Stimulated activated naive CD4-positive, alpha-beta T cell treated with Interleukin-2 at 50 U/mL for 16 hours (primary cell): ENCODE results near the gene C1orf35.

ENCODE experiments used
- DNase-seq: peaks from one replicate; lab custom pipeline; 2025; lab: John Stamatoyannopoulos, UW

Gene C1orf35

DNA sequence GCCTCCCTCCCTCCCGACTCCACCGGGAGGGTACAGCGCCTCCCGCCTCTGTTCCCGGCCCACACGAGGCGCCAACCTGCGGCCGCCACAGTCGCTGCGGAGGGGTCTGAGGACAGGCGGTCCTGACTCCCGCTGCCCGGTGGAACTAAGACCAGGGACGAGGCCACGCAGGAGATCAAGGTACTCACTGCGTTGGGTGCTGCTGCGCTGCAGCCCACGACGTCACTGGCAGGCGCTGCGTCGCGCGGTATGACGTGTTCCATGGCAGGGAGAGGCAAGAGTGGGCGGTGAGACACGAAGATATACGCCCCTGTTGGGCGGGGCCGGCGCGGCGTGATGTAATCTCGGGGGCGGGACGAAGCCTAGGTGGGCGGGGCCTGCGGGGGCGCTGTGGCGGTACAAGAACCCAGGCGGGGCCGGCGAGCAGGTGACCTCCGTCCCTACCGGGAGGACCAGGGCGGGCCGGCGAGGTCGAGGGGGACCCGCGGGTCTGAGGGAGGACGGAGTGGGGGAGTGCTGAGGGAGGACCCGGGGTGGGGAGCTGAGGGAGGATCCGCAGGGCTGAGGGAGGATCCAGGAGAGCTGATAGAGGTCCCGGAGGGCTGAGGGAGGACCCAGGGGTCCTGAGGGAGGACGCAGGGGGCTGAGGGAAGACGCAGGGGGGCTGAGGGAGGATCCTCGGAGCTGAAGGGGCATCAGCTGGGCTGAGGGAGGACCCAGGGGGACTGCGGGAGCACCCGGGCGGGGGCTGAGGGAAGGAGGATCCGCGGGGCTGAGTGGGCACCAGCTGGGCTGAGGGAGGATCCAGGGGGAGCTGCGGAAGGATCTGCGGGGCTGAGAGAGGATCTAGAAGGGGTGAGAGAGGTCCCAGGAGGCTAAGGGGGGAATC, 6.2 kb upstream of the C1orf35 start, which contains the start of gene MRPL55:
TSS of gene MRPL55 (minus strand) at position 227 of the 889 bp plus-strand sequence. CDS start 1,039 bp downstream, outside the sequence.
- DNase-seq = peak; percentile 96

DNA sequence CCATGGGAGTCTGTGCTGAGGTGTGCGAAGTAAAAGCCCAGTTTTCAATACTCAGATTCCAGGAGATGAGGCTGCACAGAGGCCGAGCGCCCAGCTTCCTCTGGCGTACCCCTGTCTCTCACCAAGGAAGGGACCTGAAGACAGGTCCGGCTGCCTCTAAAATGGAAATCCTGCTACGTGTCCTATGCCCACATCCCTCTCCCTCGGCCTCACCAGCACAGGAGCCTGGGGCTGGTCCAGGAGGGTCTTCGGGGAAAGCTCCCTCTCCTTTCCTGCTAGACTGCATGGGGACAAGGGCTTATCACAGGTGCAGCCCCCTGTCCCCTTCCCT, 5.6 kb upstream of the C1orf35 start:
- no peak for DNase-seq

DNA sequence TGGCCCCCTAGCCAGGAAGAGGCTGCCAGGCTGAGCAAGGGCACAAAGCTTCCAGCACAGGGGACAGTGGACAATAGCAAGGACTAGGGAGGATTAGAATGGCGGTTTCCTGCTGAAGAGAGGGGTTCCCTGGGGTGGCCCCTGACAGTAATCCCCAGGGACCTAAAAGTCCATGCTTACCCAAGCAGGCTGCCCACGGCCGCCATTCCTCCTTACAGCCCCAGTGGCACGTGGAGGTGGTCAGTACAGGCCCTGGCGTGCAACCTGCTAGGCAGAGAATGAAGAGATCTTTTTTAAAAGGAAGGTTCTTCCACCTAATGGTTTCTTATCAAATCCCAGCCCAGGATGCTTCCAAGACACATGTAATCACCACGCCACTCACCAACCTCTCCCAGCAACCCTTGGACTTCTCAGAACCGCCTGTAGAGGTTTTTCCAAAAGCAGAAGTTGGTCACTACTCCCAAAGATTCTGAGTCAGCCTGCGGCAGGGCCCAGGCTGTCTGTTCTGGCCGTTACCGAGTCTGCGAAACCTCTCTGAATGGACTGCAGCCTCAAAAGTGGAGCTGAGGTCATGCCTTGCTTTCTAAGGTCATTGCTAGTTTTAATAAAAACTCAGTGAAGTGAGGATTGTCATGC, 5.0 kb upstream of the C1orf35 start:
- no peak for DNase-seq

DNA sequence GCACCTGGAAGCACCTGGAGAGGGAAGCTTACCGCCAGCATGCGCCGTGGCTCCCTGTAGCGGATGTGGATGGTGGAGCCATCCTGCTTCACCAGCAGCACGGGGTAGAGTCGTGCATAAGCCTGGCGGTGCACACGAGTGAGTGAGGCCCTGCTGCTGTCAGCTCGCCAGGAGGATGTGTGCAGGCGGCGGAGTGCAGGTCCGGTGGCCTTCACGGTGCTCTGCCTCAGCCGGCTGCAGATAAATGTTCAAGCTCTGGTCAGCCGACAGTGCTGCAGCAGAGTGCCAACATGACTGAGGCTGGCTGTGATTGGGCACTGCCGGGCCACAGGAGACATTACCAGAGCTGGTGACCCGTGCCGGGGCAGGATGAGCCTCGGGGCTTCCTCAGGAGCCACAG, 4.5 kb upstream of the C1orf35 start:
- no peak for DNase-seq

DNA sequence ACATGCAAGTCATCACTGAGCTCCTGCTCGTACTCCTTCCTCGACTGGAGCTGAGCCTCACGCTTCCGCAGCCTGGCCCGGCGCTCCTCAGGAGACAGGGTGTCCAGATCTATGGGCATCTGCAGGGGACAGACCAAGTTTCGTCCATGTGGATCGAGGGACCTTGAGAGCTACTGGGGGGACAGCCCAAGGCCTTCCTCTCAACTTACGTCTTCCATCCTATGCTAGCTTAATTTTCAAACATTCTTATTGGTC, 3.6 kb upstream of the C1orf35 start:
- no peak for DNase-seq

DNA sequence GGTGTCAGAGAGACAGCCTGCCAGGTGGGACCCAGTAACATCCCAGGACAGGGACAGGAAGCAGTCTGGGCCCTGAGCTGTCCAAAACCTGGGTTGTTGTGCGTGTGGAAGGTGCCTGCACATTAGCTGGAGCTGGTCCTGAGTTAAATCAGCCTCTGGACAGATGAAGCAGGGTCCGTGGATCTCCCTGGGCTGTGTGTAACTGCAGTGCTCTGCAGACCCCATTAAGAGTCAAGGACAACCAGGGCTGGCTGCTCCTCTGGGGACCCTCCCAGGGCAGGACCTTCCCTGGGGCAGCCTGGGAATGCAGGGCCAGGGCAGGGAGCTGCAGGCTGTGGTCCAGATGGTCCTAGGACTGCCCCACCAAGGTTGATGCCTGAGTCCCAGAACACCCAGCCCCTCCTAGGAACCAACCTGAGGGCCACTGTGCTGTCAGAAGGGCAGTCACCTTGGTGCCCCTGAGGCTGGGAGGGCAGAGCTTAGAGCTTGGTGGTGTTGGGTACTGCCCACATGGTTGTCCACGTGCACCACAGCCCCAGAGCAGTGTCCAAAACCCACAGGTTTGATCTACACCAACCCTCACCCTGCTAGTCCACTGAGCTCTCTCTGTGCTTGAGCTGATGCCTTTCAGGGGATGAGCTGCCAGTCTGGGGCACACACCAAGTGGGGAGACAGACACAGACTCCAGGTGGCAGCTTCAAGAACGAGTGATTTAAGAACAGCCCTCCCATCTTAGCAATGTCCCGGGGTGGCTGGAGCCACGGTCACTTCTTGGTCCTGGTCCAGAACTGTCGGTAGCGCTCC, 3.1 kb upstream of the C1orf35 start:
- DNase-seq = no peak

DNA sequence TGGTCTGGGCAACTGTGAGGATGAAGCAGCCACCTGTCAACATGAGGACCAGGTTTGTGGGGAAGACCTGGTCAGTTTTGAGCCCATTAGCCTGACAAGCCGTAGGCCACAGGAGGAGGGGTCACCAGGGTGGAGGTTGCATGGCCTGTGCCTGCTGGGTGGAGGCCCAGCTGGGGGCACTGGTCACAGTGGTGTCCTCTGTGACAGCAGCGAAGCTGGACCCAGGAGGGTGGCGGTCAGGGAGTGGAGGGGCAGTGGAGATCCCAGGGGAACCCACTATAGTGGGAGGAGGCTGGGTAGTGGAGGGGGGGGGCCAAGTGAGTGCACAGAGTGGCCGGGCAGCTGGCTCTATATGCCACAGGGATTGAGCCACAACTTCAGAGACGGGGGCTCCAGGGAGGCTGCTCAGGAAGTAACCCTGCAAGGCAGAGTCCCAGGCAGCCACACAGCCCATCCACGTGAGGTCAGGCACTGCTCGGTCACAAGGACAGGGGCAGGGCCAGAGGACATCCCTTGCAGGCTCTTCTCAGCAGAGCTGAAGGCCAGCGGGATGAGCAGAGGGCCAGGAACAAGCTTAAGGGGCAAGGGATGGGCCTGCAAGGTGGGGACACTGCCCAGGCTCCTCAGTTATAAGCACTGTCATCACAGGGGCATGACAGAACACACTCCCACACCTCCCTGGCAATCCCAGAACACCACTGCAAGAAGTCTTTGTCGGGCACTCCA, 2.3 kb upstream of the C1orf35 start:
- no peak for DNase-seq

DNA sequence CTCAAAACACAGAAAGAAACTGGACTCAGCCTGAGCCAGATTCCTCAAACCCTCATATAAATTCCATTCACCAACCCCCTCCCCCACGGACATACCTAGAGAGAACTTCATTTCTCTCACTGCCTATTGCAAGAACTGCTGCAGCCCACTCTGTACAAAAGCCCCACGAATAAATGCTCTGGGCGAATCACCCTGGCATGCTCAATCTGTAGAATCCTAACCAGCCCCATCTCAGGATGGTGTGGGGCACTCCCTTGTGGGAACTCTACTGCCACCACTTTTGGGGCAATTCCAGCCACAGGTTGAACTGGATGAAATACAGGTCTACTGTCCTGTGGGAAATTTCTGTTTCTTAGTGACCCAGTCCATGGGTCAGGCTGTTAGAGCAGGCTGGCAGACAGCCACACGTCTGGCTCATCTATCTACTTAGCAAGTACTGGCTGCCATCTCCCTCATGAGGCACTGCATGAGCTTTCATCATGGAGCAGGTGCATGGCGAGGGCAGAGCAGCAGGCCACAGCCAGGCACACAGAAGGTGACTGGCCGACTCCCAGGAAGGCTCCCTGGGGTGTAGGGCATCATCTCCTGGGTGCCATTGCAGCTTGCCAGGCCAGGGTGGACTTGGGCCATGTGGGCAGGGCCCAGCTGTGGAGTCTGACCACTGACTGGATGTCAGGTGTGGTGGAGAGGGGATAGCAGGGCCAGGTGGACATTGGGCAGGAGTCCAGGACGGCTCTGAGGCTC, 1.6 kb upstream of the C1orf35 start:
- no peak for DNase-seq

DNA sequence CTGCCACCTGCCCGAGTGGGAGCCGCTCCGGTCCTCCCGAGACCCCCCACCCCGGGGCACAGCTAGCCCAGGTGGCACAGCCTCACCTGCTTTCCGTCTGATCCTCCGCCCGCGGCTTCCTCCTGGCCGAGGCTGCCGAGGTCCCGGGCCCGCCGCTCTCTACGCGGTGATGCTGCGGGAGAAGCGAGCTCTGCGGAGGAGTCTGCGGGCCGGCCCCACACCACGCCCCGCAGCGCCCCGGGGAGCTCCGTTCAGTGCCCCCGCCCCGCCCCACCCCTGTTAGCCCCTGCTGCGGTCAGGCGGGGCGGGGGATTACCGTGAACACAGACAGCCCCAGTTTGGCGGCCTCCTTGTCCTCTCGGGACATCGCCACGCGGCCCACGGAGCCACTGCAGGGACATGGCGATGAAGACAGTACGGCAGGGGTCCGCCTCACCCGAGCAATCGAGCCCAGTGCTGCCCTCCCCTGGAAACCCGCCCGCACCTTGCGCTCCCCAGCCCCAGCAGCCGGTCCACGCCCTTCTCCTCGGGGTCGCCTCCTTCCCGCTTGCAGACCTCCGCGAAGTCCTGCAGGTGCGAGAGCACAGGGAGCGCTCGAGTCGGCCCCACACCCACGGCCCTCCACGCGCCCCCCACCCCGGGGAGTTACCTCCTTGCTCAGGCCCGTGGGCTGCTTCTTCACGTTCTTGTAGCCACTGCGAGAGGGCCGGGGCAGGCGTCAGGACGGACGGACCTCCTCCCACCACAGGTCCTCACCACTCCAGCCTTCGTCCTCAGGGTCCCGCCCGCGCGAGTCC, 933 bp downstream of the C1orf35 start:
- peak; percentile 58 for DNase-seq

DNA sequence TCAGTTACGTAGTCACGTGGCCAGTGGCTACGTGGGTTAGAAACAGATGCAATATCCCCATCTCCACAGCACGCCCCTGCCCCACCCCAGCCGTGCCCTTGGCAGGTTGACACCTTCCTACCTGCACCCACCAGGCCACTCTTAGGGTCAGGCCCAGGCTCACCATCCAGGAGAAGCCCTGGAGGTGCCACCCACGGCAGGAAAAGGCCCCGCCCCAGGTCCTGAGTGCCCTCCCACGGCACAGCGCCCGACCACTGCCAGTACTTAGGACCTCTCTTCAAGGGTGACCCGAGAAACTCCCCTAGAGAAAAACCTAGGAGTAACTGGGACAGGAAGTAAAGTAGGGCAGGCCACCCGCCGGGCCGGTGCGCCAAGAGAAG, 1.5 kb downstream of the C1orf35 start:
- DNase-seq = no peak

DNA sequence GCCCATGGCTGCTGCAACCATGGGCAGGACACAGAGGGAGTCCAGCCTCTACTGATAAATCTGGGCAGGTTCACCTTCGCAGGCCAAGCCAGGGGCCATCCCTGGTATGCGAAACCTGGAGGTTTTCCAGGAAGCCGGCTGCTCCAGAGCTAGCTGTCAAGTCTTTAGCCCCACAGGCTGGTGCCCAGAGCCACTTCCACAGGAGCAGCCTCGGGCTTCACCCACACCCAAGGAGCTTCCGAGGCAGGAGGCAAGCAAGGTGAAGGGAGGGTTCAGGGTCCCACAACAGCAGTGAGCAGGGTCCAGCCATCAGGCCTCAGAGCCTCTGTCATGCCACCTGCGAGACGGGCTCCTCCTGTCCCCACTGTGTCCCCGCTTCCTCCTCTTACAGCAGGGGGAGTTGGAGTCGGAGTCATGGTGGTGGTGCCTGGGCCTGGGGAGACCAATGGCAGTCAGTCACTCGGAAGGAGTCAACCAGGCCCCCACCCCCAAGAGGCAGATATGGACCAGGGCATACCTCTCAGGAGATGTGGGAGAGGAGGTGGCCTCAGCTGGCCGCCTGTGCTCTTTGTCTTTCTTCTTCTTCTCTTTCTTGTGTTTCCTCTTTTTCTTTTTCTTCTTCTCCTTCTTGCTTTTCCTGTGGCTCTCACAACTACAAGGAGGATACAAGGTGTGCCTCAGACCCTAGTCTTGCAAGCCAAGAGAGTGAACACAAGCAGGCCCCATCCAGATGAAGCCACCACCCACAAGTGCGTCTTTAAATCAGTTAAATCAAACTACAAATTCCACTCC, 2.1 kb downstream of the C1orf35 start:
- no peak for DNase-seq

DNA sequence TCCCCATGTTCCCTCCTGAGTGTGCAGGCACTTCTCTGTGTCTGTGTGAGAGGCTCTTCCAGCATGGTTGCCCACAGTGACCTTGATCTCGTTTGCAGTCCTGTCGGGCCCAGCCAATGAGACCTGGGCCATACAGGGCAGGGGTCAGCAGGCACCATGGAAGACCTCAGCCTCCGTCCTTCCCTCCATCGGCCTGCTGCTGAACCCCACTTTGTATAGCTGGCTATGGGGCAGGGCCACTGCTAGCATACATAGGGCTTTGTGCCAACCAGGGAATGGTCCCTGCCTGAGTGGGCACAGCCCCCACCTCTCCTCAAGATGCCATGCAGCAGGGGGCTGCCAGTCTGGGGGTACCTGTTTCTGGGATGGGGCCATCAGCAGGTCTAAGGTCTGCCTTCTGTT, 3.8 kb downstream of the C1orf35 start:
- DNase-seq = no peak

DNA sequence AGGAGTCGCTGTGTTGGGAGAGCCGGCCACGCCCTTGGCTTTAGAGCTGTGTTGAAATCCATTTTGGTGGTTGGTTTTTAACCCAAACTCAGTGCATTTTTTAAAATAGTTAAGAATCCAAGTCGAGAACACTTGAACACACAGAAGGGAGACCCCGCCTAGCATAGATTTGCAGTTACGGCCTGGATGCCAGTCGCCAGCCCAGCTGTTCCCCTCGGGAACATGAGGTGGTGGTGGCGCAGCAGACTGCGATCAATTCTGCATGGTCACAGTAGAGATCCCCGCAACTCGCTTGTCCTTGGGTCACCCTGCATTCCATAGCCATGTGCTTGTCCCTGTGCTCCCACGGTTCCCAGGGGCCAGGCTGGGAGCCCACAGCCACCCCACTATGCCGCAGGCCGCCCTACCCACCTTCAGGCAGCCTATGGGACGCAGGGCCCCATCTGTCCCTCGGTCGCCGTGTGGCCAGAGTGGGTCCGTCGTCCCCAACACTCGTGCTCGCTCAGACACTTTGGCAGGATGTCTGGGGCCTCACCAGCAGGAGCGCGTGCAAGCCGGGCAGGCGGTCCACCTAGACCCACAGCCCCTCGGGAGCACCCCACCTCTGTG, 4.7 kb downstream of the C1orf35 start:
- no peak for DNase-seq

DNA sequence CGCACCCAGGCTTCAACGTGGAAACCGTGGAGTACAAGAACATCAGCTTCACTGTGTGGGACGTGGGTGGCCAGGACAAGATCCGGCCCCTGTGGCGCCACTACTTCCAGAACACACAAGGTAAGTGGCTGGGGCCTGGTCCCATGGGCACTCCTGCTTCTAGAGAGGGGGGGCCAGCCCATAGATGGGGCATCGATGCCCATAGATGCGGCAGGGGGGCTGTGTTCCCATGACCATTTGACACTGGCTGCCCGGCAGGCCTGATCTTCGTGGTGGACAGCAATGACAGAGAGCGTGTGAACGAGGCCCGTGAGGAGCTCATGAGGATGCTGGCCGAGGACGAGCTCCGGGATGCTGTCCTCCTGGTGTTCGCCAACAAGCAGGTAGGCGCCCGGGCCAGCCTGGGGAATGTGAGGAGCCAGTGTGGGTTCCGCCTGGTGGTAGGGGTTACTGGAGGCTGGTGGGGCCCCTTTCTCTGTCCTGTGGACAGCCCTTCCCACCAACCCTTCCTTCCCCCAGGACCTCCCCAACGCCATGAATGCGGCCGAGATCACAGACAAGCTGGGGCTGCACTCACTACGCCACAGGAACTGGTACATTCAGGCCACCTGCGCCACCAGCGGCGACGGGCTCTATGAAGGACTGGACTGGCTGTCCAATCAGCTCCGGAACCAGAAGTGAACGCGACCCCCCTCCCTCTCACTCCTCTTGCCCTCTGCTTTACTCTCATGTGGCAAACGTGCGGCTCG, 5.6 kb downstream of the C1orf35 start:
- no peak for DNase-seq

DNA sequence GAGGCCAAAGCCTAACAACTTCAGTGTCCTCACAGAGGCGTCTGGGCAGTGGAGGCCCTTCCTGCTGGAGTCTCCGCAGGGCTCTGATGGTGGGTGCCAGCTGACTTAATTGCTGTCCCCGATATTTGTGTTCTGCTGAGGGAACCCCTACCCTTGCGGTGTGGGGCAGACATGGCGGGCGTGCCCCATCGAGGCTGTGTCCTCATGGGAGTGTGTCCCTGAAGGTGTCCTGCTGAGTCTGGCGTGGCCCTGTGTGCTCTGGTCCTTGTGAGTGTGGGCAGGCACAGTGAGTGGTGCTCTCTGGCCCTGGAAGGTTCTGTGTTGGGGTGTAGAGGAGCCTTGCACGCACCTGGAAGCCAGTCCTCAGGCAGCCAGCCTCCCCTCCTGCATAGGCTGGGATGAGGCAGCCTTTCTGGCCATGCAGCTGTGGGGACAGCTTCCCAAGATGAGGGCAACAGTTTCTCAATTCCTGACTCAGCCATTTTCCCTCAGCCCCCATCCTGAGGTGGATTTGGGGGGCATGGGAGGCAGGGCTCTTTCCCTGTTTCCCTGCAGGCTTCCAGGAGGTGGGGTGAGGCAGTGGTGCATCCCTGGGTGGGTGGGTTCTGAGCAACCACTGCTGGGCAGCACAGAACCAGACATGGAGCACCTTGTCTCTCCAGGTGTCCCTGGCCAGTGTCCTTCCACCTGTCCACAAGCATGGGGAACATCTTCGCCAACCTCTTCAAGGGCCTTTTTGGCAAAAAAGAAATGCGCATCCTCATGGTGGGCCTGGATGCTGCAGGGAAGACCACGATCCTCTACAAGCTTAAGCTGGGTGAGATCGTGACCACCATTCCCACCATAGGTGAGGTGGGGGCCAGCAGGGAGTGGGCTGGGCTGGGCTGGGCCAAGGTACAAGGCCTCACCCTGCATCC, 6.5 kb downstream of the C1orf35 start:
- DNase-seq = no peak

DNA sequence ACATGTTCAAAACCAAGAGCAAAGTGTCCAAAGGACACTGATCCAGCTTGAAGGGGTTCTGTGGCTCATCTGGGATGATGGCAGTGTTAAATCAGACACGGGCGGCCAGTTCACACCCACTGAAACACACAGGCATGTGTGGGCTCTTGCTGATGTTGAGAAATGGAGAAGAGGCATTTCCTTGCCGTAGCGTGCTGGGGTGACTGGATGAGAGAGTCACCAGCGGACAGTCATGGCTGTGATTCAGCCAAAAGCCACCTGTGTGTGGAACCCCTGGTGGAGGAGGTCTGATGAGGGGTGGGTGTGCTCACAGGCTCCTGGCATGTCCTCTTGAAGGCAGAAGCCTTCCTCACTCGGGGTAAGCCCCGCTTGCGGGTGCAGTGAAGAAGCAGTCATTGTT, 7.2 kb downstream of the C1orf35 start:
- DNase-seq = no peak

DNA sequence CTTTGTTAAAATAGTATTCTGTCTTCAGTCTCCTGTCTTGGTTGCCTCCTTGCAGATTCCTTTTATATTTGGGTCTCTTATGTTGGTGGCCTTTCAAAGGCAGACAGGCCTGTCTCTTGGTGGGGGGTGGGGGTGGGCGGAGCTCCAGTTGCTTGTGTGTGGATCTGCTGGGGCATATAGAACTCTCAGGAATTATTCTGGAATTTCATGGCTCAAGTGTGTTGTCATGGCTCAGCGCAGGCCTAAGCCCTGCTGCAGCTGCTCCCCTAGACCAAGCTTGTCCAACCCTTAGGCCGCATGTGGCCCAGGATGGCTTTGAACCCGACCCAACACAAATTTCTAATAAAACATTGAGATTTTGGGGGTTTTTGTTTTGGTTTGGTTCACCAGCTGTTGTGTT, 8.0 kb downstream of the C1orf35 start:
- no peak for DNase-seq
